Measurements from ENCODE around the gene ENPP1.

Gene ENPP1

DNA sequence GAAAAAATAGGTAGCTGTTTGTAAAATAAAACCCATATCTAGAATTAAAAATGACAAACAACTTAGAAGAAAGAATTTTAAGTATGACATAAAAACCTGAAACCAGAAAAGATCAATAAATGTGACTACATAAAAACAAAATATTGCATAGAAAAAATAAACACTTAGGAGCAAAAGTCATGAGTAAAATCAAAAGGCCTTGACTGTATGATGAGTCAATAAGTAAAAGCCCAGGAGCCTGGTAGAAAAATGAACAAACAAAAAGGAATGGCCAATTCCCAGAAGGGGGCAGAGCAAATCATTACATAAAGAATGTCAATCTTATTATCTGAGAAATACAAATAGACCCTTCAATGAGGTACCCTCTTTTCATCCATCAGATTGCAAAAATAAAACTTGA is 20.7 kb upstream of the ENPP1 start:
- no peak for DNase-seq (ENCODE audit: low spot score)

DNA sequence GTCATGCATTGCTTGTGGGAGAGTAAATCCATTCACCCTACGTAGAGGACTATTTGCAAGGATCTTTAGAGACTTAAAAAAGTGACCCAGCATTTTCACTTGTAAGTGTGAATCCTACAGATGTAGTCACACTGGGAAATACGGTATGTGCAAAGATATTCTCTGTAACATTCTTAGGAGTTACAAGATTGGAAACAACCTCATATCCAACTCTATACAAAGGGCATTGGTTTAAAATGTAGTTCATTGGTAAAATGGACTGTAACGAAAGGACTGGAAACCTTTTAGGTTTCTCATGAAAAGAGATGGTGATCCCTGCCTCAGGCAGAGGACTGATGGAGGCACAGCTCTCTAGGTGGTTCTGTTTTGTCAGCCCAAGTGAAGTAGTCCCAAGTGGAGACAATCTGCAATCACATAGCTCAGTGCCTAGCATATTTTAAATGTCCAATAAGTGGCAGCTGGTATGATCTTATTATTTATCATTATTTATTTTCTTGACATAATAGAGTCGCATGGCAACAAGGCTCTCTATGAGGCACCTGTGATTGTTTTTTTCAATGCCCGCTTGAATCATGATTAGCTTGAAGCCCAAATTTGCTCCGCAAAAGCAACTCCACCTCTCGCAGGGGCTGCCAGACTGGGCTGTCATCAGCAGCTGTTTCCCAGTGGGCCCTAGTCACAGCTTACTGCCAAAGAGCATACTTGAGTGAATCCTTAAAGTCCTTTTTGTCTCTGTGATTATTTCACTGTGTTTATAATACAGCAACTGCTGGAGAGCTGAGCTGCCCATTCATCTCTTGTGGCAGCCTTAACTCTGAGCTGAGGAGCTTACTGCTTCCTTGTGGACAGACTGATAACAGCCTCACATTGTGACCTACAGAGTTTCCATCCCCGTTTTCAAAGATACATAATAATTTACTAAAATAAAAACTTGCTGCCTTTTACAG is 19.8 kb upstream of the ENPP1 start:
- DNase-seq (ENCODE audit: low spot score), result peak; percentile 3

DNA sequence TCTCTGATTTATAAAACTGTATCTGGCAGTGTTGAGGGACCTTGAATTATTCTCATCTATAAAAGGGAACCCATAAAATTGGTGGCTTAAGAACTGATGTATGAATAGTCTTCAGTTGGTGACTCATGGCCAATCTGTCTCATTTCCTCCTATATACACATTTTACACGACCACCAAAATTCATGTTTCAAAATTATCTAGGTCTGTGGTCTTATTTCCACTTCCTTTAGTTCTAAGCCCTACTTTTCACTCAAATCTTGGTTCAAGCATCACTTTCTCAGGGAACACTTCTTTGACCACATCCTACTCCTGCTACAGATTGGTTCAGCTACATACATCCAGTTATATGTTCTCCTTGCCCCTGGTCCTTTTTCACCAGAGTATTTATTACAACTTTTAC is 18.6 kb upstream of the ENPP1 start:
- peak; percentile 4 for DNase-seq (ENCODE audit: low spot score)

DNA sequence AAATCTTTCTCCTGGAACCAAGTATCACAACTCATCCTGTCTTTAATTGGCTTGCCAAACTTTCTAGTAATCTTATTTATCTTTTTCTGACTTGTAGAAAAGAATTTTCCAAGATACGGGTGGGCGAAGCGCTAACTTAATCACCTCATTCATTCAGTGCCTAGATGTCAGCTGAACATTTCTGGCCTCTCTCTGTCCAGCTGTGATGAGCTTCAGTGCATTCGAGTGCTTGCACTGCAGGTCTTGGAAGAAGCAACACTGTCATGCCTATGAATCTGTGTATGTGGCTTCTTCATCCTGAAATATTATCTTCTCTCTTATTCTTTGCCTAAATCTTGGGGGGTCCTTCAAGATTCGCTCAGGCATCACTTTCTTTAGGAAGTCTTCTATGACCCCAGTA is 16.3 kb upstream of the ENPP1 start:
- no peak for DNase-seq (ENCODE audit: low spot score)

DNA sequence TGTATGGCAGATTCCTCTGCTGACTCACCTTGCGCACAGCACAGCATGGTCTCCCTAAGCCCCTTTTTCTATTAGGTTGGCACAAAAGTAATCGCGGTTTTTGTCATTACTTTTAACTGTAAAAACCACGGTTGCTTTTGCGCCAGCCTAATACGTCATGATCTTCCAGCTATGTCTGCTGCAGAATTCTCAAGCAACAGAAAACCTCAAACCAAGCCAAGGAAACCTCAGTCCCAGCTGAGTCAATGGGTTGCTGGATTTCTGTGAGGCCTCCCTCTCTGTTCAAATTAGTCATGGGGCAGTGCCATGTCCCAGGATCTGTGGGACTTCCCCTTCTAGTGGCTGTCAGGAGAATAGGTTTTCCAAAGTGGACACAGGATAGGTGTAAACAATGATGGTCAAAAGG is 15.7 kb upstream of the ENPP1 start:
- DNase-seq (ENCODE audit: low spot score), result peak; percentile 50

DNA sequence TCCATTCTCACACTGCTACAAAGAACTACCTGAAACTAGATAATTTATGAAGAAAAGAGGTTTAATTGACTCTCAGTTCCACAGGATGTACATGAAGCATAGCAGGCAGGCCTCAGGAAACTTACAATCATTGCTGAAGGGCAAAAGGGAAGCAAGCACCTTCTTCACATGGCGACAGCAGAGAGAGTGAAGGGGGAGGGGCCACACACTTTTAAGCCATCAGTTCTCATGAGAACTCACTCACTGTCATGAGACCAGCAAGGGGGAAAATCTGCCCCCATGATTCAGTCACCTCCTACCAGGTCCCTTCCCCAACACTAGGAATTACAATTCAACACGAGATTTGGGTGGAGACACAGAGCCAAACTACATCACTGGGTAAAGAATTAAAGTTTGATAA is 12.5 kb upstream of the ENPP1 start:
- no peak for DNase-seq (ENCODE audit: low spot score)

DNA sequence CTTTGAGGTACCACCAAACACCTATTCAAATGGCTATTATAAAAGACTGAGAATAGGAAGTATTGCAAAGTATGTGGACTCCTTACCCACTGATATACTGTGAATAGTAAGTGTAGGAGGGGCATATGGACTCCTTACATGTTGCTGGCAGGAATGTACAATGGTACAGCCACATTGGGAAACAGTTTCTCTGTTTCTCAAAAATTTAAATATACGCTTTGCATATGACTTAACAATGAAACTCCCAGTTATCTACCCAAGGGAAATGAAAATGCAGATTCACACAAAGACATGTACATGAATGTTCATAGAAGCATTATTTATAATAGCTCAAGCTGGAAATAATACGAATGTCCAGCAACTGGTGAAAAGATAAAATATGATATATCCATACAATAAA is 5.5 kb upstream of the ENPP1 start:
- no peak for DNase-seq (ENCODE audit: low spot score)

DNA sequence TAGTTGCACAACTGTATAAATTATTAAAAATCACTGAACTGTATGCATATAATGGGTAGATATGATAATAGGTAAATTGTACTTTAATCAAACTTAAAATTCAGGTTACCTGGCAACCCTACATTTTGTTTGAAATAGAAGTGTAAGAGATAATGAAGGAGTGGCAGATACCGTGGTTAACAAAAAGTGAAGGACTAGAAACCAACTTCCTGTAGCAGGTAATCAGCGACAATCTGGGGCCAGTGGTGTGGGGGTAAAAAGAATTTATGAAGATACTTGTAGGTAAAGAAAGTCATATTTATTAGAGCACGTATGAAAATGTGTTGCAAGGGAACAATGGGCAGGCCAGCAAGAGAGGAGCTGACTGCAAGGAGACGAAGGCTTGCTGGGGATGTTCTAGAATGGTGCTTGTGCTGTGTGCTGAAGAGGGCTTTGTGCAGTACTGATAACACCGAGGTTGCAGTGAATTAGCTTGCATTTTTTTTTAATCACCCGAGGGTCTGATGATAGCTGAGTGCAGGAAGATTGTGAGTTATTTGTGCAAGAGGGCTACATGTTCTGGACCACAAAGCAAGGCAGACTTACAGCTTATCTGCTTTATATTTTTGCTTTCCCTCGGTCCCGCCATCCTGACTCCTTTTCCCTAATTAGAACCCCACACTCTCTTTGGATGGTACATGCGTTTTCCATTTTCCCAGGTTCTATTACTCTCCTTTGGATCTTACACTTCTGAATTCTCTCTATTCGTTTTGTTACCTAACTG is 4.6 kb upstream of the ENPP1 start:
- no peak for DNase-seq (ENCODE audit: low spot score)

DNA sequence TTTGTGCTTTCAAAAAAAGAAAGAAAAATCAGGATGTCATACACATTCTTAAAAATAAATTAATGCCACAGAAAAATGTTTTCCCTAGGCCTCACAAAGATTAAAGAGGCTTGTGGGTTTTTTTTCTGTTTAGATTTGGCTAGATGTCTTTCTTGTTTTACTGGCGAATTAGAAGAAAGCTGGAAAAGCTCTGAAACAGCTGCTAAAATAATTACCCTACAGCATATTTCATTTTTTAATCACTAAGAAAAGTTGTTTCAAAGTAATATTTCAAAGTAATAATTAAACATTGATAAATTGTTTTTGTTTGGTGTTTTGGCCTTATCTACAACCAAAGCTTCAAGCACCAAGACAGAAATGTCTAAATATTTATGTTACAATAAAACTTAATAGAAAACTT is 3.7 kb upstream of the ENPP1 start:
- no peak for DNase-seq (ENCODE audit: low spot score)

DNA sequence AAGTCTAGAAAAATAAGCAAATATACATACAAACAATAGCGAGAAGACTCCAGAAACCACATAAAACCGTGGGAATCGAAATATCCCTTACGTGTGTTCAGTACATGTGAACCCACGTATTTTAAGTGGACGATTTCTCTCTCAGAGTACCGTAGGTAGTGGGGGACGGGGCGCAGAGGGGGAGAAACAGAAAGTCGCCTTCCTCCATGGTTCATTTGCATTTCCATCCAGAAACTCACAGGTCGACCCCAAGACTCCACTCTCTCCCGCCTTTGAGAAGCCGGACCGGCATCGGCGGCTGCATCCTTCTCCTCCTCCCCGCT is 538 bp upstream of the ENPP1 start:
- DNase-seq (ENCODE audit: low spot score), result no peak

DNA sequence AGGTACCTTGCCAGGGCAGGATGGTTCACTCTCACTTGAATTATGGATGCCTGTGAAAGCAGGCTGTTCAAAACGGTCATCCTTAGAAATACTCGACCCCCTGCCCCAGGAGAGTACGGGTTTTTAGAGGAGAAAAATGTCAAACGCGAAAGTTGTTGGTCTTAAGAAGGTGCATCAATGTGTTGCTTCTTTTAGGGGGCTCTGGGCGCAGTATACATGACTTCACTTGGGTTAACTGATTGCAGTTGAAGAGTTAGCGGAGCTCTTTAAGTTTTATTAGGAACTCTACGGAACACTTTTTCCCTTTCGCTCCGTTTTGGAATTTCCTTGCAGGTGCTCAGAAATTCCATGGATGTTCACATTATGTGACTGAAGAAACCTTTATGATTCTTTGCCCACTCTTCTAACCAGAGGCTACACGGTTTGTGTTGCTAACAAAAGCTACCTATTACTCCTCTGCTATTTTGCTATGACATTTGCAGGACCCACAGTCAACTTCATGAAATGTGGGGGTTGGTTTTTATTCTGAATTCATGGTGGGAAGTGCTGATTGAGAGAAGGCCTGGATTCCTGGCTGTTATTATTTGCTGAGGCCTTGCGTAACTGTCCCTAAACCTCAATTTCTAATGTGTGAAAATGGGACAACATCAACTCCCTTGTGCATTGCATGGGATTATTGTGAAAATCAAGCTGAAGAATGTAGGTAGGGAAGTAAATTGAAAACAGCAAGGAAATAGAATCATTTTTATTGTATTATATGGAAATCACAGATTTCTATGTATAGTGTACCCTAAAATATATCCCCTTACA is 845 bp downstream of the ENPP1 start:
- no peak for DNase-seq (ENCODE audit: low spot score)

DNA sequence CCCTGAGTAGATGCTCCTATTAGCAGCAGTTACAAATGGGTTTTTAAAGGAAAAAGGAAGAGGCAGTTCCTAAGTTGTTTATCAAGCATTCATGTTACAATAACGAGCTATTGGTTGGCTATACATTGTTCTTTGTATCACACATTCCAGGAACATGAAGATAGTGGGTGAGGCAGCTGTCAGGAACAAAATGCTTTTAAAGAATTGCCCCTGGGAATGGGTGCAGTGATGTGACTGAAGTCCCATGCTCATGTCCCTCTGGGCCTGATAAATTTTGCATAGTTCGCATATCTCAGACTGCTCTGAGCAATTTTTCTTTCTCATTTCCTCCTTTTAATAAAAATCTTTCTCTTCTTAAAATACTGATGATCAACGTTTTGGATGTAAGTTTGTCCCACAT is 3.7 kb downstream of the ENPP1 start:
- no peak for DNase-seq (ENCODE audit: low spot score)

DNA sequence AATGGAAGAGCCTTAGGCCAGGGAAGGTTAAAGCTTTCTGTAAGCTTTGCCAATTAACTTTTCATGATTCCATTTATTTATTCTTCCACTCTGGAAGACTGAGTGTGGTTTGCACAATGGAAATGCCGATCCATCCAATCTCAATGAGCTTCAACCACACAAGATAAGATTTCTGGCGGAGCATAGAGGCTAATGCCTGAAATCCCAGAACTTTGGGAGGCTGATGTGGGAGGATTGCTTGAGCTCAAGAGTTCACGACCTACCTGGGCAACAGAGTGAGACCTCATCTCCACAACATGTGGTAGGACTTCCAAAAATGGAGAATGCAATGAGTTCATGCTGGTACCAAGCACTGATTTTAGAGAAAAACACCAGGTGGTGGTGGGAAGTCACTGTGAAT is 6.2 kb downstream of the ENPP1 start:
- DNase-seq (ENCODE audit: low spot score), result no peak

DNA sequence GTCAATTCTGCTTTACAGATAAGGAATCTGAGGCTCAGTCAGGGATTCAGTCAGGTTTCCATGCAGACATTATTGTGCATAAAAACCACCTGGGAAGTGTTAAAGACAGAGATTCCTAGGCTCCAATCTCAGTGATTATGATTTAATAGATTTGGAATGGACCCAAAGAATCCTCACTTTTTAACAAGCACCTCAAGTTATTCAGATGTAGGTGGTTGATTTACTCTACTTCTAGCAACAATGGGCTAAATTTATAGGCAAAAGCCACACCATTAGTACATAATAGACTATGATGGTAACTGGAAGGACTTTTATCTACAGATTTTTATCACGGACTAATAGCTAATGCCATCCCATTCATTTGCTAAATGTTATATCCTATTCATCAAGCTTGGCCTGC is 9.0 kb downstream of the ENPP1 start:
- DNase-seq (ENCODE audit: low spot score), result no peak

DNA sequence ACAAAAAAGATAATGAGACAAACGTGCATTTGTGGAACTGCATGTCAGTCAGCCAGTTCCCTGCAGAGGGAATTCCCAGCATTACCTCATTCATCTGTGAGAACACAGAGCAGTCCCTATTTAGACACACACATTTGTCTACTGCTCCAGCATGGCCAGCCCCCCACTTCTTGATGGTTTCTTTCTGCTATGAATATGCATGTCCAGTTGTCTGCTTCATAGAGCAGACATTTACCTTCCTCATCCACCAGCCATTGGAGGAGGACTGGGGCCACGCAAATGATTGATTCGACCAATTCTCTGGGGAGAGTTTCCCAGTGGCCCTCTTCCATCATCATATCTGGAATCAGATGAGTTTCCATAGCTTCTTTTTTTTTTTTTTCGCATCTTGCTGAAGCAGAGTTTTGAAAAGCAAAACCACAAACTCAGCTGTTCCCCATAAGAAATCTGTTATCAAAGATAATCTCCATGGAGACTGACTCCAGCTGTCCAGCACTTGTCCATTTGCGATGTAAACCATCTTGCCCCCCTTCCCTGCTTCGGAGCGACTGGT is 11.8 kb downstream of the ENPP1 start:
- DNase-seq (ENCODE audit: low spot score), result no peak

DNA sequence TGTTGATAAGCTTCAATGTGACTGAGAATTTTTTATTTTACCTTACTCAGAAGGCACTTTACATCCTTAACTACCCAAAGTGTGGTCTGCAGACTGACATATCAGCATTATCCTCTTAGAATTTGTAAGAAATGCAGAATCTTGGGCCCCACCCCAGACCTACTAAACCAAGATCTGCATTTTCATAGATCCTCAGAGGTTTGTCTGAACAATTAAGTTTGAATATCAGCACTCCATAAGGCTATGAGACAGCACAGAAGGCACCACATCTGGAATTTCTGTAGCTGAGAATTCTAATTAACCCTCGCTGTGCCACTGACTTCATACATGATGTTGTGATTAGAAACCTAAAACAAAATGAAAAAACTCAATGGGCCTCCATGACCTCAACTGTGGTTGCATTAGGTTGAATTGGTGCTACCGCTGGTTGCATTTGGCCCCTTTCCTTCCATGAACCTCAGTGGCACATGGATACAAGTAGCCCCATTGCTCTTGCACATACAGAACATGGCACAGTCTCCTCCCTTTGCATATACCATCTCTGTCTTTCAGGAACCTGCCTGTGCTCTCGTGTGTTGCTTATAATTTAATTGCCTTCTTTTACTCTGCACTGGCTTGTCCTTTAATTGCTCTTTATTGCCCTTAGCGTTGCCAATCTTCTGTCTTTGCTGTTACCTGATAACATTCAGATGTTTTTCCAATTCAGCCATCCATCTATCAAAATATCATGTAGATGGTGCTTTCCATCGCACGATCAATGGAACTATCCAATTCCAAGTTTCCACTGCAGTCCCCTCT is 13.4 kb downstream of the ENPP1 start:
- no peak for DNase-seq (ENCODE audit: low spot score)

DNA sequence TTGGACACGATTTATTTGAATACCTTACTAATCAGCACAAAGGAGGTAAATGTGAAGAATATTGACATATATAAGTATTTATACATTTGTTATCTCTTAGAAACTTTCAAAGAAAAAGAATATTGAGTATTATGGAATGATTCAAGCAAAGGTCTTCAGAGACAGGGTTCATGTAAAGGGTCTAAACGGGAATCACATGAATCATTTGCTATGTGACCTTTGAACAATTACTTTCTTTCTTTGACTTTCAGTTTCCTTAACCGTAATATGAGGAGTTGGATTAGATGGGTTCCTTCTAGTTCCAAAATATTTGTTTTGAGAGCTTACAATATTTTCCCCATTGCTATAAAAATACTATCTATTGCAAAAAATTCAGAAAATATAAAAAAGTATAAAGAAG is 14.3 kb downstream of the ENPP1 start:
- DNase-seq (ENCODE audit: low spot score), result no peak

DNA sequence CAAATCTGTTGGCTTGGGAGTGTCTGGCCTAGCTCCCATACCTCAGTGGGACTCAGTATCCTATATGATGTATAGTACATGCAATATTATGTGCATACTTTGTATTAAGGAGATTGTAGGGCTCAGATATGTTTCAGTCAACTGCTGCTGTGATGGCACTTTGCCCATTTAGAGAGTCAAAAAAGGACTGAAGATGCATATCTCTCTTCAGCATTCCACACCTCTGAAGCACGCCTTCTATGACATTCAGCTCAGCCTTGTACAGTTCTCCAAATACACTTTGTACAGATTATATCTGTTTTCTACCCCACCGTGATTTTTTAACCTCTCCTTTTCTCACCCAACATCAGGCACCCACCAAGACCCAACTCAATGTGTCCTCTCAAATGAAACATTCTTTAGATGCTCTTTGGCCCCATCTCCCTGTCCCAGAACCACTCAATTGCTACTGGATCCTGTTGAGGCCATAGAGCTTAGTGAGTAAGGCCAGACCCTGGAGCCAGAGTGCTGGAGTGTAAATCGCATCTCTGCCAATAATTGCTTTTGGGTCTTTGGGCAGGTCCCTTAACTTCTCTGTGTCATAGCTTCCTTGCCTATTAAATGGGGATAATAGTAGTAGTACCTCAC is 15.6 kb downstream of the ENPP1 start:
- no peak for DNase-seq (ENCODE audit: low spot score)

DNA sequence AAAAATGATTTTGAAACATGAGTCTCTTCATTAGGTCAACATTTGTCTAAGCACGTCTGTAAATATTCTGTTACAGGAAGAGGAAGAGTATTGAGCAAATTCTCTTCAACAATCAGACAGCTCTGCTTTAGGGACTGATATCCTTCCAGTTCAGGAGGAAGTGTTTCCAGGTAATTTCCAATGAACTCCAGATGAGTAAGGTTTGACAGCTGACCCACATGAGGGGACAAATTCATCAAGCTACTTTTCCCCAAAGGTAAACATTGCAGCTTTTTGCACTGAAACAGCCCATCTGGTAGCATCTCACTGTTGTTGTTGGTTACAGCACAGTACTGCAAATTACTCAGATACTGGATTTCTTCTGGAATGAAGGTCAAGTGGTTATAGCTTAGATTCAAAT is 18.1 kb downstream of the ENPP1 start:
- no peak for DNase-seq (ENCODE audit: low spot score)

DNA sequence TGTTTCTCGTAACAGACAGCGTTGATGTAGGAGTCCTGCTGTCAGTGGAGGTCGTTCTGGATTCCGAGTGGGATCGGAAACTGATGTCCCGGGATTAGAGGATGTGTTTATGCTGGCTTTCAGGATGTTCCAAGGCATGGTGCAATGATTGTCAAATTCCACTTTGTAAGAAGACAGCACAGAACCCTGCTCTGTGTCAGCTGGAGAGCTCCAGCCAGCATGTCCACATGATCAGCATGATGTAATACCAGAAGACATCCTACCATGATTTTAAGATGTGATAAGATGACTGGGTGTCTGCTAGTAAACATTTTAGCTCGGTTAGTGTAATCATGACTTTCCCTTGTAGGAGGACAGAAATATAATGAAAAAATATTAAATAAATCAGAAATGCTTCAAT is 20.3 kb downstream of the ENPP1 start:
- DNase-seq (ENCODE audit: low spot score), result no peak

DNA sequence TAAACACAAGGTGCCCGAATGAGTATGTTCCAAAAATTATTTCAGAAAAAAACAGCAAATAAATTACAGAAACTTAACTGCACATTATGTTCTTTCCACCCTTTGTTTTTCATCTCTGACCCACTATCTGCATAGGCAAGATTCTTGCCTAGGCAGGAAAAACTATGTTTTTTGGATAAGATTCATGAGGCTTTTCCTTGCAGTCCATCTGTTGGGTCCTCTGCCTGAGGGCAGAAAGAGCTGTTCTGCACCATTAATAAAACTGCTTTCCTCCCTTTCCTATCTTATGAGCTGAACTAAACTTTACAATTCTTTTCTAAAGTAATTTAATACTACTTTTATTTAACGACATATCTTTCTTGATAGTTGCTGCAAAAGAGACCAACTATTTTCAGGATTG is 21.1 kb downstream of the ENPP1 start:
- DNase-seq (ENCODE audit: low spot score), result no peak

Data from RKO (cell line).